GM12878 (cell line): ENCODE measurements around the gene ENSA. TPM values are rescaled to one million over a fixed set of nuclear protein-coding genes. Genes with fewer than 3 reads are reported as not detected.
A peak's percentile ranks its signal among the peaks of the same experiment; 100 is the strongest.

Experiments
- ATF7 ChIP-seq: fragments of 450-650 bp; IDR thresholded peaks from 2 replicates; pipeline ENCODE4 v1.6.1; 2016; ENCODE audit warnings: low read depth, mild to moderate bottlenecking
- CEBPZ ChIP-seq: fragments of 150-350 bp; IDR thresholded peaks from 2 replicates; pipeline ENCODE4 v1.6.1; 2016; ENCODE audit warnings: low read depth, low read length
- DPF2 ChIP-seq: fragments of 450-650 bp; IDR thresholded peaks from 2 replicates; pipeline ENCODE4 v1.6.1; 2017; ENCODE audit warnings: mild to moderate bottlenecking
- EGR1 ChIP-seq, 2 experiments: IDR thresholded peaks; 1 replicate in 1 of 2; 2 replicates in 1 of 2; pipeline ENCODE4 v1.6.1; 2011 to 2012; ENCODE audit warnings: low read depth in 2 of 2, low read length in 2 of 2, borderline replicate concordance in 1 of 2, mild to moderate bottlenecking in 1 of 2, moderate library complexity in 1 of 2
- FOS ChIP-seq: IDR thresholded peaks from 3 replicates; pipeline ENCODE4 v1.6.1; 2011; ENCODE audit warnings: borderline replicate concordance; ENCODE audit not compliant: insufficient read length; ENCODE audit errors: extremely low read depth
- FOXK2 ChIP-seq: fragments of 450-650 bp; IDR thresholded peaks from 2 replicates; pipeline ENCODE4 v1.6.1; 2017; ENCODE audit warnings: mild to moderate bottlenecking, moderate library complexity
- HDGF ChIP-seq: fragments of 450-650 bp; IDR thresholded peaks from 2 replicates; pipeline ENCODE4 v1.6.1; 2016; ENCODE audit warnings: antibody characterized with exemption
- MEF2B ChIP-seq: fragments of 450-650 bp; IDR thresholded peaks from 2 replicates; pipeline ENCODE4 v1.6.1; 2018; ENCODE audit warnings: mild to moderate bottlenecking, moderate library complexity; ENCODE audit not compliant: partially characterized antibody, poor library complexity, severe bottlenecking
- MTA2 ChIP-seq: fragments of 450-650 bp; IDR thresholded peaks from 2 replicates; pipeline ENCODE4 v1.6.1; 2016; ENCODE audit warnings: low read depth, mild to moderate bottlenecking, moderate library complexity
- MTA3 ChIP-seq: IDR thresholded peaks from 2 replicates; pipeline ENCODE4 v1.6.1; 2012; ENCODE audit warnings: low read length, inconsistent platforms, borderline replicate concordance
- NBN ChIP-seq: fragments of 450-650 bp; IDR thresholded peaks from 2 replicates; pipeline ENCODE4 v1.6.1; 2016
- NFYB ChIP-seq: IDR thresholded peaks from 2 replicates; pipeline ENCODE4 v1.6.1; 2011; ENCODE audit warnings: low read depth, mild to moderate bottlenecking, low read length, improper control_type of control experiment, moderate library complexity; ENCODE audit not compliant: insufficient read depth
- NRF1 ChIP-seq: conservative IDR thresholded peaks from 2 replicates; pipeline ENCODE4 v1.6.1; 2011; ENCODE audit warnings: mild to moderate bottlenecking, low read depth, low read length, improper control_type of control experiment
- PML ChIP-seq: IDR thresholded peaks from 2 replicates; pipeline ENCODE4 v1.6.1; 2012; ENCODE audit warnings: low read length, inconsistent platforms
- POU2F2 ChIP-seq: IDR thresholded peaks from 3 replicates; pipeline ENCODE4 v1.6.1; 2011; ENCODE audit warnings: low read depth, mild to moderate bottlenecking, low read length, borderline replicate concordance
- RBBP5 ChIP-seq: fragments of 200-600 bp; sonication (generic); conservative IDR thresholded peaks from 2 replicates; pipeline ENCODE4 v1.6.1; 2016
- SMC3 ChIP-seq: IDR thresholded peaks from 2 replicates; pipeline ENCODE4 v1.6.1; 2011; ENCODE audit warnings: low read length, improper control_type of control experiment, borderline replicate concordance
- SREBF1 ChIP-seq: IDR thresholded peaks from 2 replicates; pipeline ENCODE4 v1.6.1; 2012; ENCODE audit warnings: mild to moderate bottlenecking, low read length
- SREBF2 ChIP-seq: IDR thresholded peaks from 2 replicates; pipeline ENCODE4 v1.6.1; 2012; ENCODE audit warnings: mild to moderate bottlenecking, low read length
- YY1 ChIP-seq: IDR thresholded peaks from 2 replicates; pipeline ENCODE4 v1.6.1; 2011; ENCODE audit warnings: low read depth, mild to moderate bottlenecking, low read length
- ZBED1 ChIP-seq: IDR thresholded peaks from 2 replicates; pipeline ENCODE4 v1.6.1; 2016; ENCODE audit warnings: borderline replicate concordance
- ZNF24 ChIP-seq: fragments of 450-650 bp; IDR thresholded peaks from 2 replicates; pipeline ENCODE4 v1.6.1; 2017; ENCODE audit warnings: antibody characterized with exemption, mild to moderate bottlenecking
- ZNF274 ChIP-seq: IDR thresholded peaks from one replicate; pipeline ENCODE4 v1.8.0; 2011; ENCODE audit not compliant: insufficient read length, insufficient read depth
- polyA plus RNA-seq, 11 experiments: library from polyadenylated mRNA; depleted of rRNA in 4 of 11; unstranded in 6 of 11; stranded (reverse) in 5 of 11; fragments of >200 nt; fragmentation: Nextera tagmentation in 4 of 11; fragmentation: Illumina TruSeq in 1 of 11; extraction: Ambion mirVana in 4 of 11; extraction: Trizol in 1 of 11; gene quantifications; 1 replicate in 1 of 11; 2 replicates in 10 of 11; pipeline versions ENCODE4 v1.2.1 to v1.2.3, GENCODE V29; 2011 to 2016; ENCODE audit warnings: inconsistent platforms in 2 of 11, missing spikeins in 2 of 11, low read depth in 1 of 11
- total RNA-seq, 4 experiments: library from RNA; depleted of rRNA in 3 of 4; stranded (reverse); fragments of >200 nt in 3 of 4; fragmentation: Illumina TruSeq in 1 of 4; extraction: Trizol in 1 of 4; gene quantifications; 2 replicates each; pipeline versions ENCODE4 v1.2.1 to v1.2.3, GENCODE V29; 2013 to 2021
- TF ChIP-seq, protein P1 (sequence below): fragments of 450-650 bp; IDR thresholded peaks from 2 replicates; pipeline ENCODE4 v1.6.1; 2018; ENCODE audit warnings: borderline replicate concordance, mild to moderate bottlenecking; ENCODE audit not compliant: partially characterized antibody
- TF ChIP-seq, protein P2 (sequence below): fragments of 450-650 bp; IDR thresholded peaks from 2 replicates; pipeline ENCODE4 v1.6.1; 2016; ENCODE audit warnings: mild to moderate bottlenecking

The ENSA gene
- total and polyA plus RNA-seq, 10 of the 15 experiments (the other 5 are each of a cell fraction or from before 2014, with no cell fraction given), result 56.1 to 605 (median 143) TPM

- TF ChIP-seq ZBED1 (peak; percentile 61; the same call in 1 of the 2 replicates), HDGF (no peak), MTA3 (no peak; the same call in 1 of the 2 replicates), FOS (no peak), FOXK2 (no peak), EGR1 (IDR thresholded peaks at IDR 0.05; ENCODE audit: borderline replicate concordance in 1 of 2, low read depth in 2 of 2, low read length in 2 of 2) (no peak), PML (peak; percentile 99), NRF1 (0 out of 2 replicates have a peak, but pooled peaks have one; percentile 9), NFYB (peak; percentile 29; the same call in 1 of the 2 replicates), POU2F2 (peak; percentile 91), ATF7 (peak; percentile 10; the same call in 1 of the 2 replicates), ZNF24 (no peak), DPF2 (peak; percentile 76), MEF2B (no peak), MTA2 (no peak), RBBP5 (no peak), ZNF274 (no peak), SREBF2 (no peak), NBN (peak; percentile 60), CEBPZ (no peak), SMC3 (peak; percentile 12; the same call in 1 of the 2 replicates), SREBF1 (no peak; the same call in 1 of the 2 replicates), YY1 (no peak)
- TF ChIP-seq, protein P1, sequence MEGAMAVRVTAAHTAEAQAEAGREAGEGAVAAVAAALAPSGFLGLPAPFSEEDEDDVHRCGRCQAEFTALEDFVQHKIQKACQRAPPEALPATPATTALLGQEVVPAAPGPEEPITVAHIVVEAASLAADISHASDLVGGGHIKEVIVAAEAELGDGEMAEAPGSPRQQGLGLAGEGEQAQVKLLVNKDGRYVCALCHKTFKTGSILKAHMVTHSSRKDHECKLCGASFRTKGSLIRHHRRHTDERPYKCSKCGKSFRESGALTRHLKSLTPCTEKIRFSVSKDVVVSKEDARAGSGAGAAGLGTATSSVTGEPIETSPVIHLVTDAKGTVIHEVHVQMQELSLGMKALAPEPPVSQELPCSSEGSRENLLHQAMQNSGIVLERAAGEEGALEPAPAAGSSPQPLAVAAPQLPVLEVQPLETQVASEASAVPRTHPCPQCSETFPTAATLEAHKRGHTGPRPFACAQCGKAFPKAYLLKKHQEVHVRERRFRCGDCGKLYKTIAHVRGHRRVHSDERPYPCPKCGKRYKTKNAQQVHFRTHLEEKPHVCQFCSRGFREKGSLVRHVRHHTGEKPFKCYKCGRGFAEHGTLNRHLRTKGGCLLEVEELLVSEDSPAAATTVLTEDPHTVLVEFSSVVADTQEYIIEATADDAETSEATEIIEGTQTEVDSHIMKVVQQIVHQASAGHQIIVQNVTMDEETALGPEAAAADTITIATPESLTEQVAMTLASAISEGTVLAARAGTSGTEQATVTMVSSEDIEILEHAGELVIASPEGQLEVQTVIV, result peak; percentile 47
- TF ChIP-seq, protein P2, sequence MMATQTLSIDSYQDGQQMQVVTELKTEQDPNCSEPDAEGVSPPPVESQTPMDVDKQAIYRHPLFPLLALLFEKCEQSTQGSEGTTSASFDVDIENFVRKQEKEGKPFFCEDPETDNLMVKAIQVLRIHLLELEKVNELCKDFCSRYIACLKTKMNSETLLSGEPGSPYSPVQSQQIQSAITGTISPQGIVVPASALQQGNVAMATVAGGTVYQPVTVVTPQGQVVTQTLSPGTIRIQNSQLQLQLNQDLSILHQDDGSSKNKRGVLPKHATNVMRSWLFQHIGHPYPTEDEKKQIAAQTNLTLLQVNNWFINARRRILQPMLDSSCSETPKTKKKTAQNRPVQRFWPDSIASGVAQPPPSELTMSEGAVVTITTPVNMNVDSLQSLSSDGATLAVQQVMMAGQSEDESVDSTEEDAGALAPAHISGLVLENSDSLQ, result peak; percentile 36; the same call in 1 of the 2 replicates
Observed at GRCh38 chr1:150579110-150579944, 50.1 kb downstream of the ENSA start, which contains the start of gene MCL1 (continued).
